ENCODE results near the gene AXDND1.

AXDND1 gene

DNA sequence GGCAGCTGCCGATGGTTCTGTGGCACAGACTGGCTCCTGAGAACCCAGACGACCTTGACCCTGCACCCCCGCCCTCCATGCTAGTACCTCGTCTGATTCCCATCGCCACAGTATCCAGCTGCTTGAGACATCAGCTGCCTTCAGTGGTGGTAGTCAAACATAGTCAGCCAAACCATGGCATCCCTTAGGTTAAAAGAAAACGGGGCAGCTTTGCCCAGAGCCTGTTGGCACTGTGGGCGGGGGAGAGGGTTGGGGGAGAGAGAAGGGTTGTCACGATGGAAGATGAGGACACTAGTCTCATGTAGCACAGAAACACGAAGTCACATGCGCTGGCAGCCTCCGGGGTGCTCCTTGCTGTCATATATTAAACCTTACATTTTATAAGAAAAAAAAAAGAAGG, 224.9 kb downstream of the AXDND1 start:
- Histone ChIP-seq H3K79me1 (ENCODE audit: low read length) (no peaks in the 10 kb centered on the region), H3K4me2 (ENCODE audit: low read length) (no peak overlapping the region), H2BK120ac (ENCODE audit: low read depth, low read length) (no peak overlapping the region), H3K56ac (ENCODE audit: low read length) (no peak overlapping the region), H3K4ac (ENCODE audit: low read depth, low read length) (no peak overlapping the region), H3K18ac (ENCODE audit: low read length) (no peak overlapping the region), H3K27ac (ENCODE audit: low read depth, low read length) (no peak overlapping the region), H3K79me2 (ENCODE audit: control insufficient read depth, insufficient read depth, low read length) (no peaks in the 10 kb centered on the region), H3K23ac (ENCODE audit: low read length) (no peak overlapping the region), H2AK5ac (ENCODE audit: low read length) (no peak overlapping the region), H3K4me3 (ENCODE audit: low read length) (no peak overlapping the region), H4K8ac (ENCODE audit: low read depth, low read length) (no peak overlapping the region), H3K4me1 (ENCODE audit: control insufficient read depth, low read depth, low read length) (no peaks in the 10 kb centered on the region), H2BK5ac (ENCODE audit: low read length) (no peak overlapping the region), H2BK15ac (replicated peaks; ENCODE audit: low read depth) (no peak overlapping the region), H4K5ac (ENCODE audit: low read length) (no peak overlapping the region), H3K27me3 (ENCODE audit: insufficient read depth, low read length, poor library complexity) (no peaks in the 10 kb centered on the region), H3K9ac (ENCODE audit: low read length) (no peak overlapping the region), H3K36me3 (ENCODE audit: control insufficient read depth, insufficient read depth, low read length) (no peaks in the 10 kb centered on the region)
- no CpG with 5 or more reads among the region's 11 CpGs for WGBS (ENCODE audit: extremely low coverage, insufficient coverage, low lambda C conversion rate)
- DNase-seq: no peak

DNA sequence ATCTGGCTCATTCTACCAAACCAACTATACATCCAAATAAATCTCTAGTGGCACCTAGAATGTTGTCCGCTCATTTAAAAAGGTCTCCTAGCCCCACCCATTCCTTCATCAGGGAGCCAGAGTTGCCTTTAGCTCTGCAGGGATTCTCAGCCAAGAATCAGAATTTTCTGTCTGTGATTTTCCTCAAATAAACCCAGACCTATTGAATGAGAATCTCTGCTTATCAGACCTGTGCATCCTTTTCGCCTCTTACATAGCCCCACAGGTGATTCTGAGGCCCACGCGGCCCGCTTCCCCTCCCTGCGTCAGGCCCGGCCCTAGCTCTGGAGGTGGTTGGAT, 225.5 kb downstream of the AXDND1 start:
- no CpG with 5 or more reads among the region's 7 CpGs for WGBS (ENCODE audit: extremely low coverage, insufficient coverage, low lambda C conversion rate)
- Histone ChIP-seq H3K27ac (ENCODE audit: low read depth, low read length) (no peak overlapping the region), H3K56ac (ENCODE audit: low read length) (no peak overlapping the region)

DNA sequence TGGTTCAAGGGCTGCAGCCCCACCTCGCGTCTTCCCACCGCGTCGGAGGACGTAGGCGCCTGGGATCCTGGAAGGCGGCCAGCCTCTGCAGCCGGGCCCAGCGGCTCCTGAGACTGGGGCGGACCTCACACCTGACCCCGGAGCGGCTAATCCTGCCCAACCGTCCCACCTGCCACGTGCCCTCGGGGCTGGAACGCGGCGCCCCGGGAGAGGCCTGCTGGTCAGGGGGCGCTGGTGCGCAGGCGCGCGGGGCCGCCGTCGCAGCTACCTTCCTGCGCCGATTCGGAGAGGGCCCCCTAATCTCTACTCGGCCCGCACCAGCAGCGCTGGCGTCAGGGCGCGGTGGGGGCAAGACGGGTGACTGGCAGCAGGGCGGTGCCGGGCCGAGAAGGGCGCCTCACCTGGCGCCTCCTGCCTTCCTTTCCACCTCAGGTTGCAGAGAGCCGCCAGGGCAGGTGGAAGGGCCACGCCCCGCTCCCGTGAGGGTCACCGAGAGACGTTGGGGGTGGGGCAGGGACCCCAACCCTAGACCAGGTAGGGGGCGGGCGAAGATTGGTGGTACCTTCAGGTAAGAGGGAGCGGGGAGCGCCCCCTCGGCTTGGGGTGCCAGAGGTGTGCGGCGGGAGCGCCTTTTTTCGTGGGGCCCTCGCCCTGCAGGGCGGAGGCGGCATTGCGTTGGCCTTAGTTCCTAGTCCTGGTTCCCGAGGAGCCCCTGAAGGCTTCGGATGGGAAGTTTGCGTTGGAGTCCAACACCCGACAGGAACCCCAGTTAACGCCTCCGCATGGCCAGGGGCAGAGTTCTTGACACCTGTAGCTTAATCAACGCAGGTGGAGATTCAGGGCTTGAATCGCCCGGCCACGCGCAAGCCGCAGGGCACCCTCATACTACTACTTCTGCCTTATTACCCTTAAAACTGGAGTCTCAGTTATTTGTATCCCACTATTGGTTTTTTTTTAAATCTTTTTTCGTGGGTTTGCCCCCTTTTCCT, 226.1 kb downstream of the AXDND1 start, which contains the start of gene TDRD5:
TDRD5 (plus strand) TSS at position 241 of the 989 bp plus-strand sequence. CDS start 784 bp downstream, outside the sequence.
- no CpG with 5 or more reads among the region's 75 CpGs for WGBS (ENCODE audit: extremely low coverage, insufficient coverage, low lambda C conversion rate)
- H3K9ac ChIP-seq (ENCODE audit: low read length): no peak within 1 kb of the TSS
- no peak within 1 kb of the TSS for H3K27ac ChIP-seq (ENCODE audit: low read depth, low read length)
- H3K4me3 ChIP-seq (ENCODE audit: low read length): no peak within 1 kb of the TSS
- H4K5ac ChIP-seq (ENCODE audit: low read length): no peak within 1 kb of the TSS
- H3K4me1 ChIP-seq (ENCODE audit: control insufficient read depth, low read depth, low read length): no peaks in the 10 kb centered on the region
- H3K36me3 ChIP-seq (ENCODE audit: control insufficient read depth, insufficient read depth, low read length): no peaks in the 10 kb centered on the region
- peak; percentile 52 for DNase-seq
- H2AK5ac ChIP-seq (ENCODE audit: low read length): no peak within 1 kb of the TSS
- no peak within 1 kb of the TSS for H3K18ac ChIP-seq (ENCODE audit: low read length)
- no peak within 1 kb of the TSS for H2BK15ac ChIP-seq (replicated peaks; ENCODE audit: low read depth)
- no peak within 1 kb of the TSS for H3K56ac ChIP-seq (ENCODE audit: low read length)
- H2BK5ac ChIP-seq (ENCODE audit: low read length): no peak within 1 kb of the TSS
- no peak within 1 kb of the TSS for H3K4ac ChIP-seq (ENCODE audit: low read depth, low read length)
- H3K79me1 ChIP-seq (ENCODE audit: low read length): no peaks in the 10 kb centered on the region
- no peak within 1 kb of the TSS for H3K23ac ChIP-seq (ENCODE audit: low read length)
- no peak within 1 kb of the TSS for H4K8ac ChIP-seq (ENCODE audit: low read depth, low read length)
- no peak within 1 kb of the TSS for H3K4me2 ChIP-seq (ENCODE audit: low read length)
- no peaks in the 10 kb centered on the region for H3K27me3 ChIP-seq (ENCODE audit: insufficient read depth, low read length, poor library complexity)
- no peak within 1 kb of the TSS for H2BK120ac ChIP-seq (ENCODE audit: low read depth, low read length)
- H3K79me2 ChIP-seq (ENCODE audit: control insufficient read depth, insufficient read depth, low read length): no peaks in the 10 kb centered on the region

More for the DNA sequence above, 225.5 kb downstream of the AXDND1 start:
- no peak overlapping the region for H3K4me2 ChIP-seq (ENCODE audit: low read length)
- H3K36me3 ChIP-seq (ENCODE audit: control insufficient read depth, insufficient read depth, low read length): no peaks in the 10 kb centered on the region
- H3K79me1 ChIP-seq (ENCODE audit: low read length): no peaks in the 10 kb centered on the region
- no peak for DNase-seq
- H4K8ac ChIP-seq (ENCODE audit: low read depth, low read length): no peak overlapping the region
- H2BK120ac ChIP-seq (ENCODE audit: low read depth, low read length): no peak overlapping the region
- H2BK15ac ChIP-seq (replicated peaks; ENCODE audit: low read depth): no peak overlapping the region
- H3K18ac ChIP-seq (ENCODE audit: low read length): no peak overlapping the region
- H2BK5ac ChIP-seq (ENCODE audit: low read length): no peak overlapping the region
- H3K4me1 ChIP-seq (ENCODE audit: control insufficient read depth, low read depth, low read length): no peaks in the 10 kb centered on the region
- H3K4me3 ChIP-seq (ENCODE audit: low read length): no peak overlapping the region
- H3K9ac ChIP-seq (ENCODE audit: low read length): no peak overlapping the region
- H3K27me3 ChIP-seq (ENCODE audit: insufficient read depth, low read length, poor library complexity): no peaks in the 10 kb centered on the region
- H4K5ac ChIP-seq (ENCODE audit: low read length): no peak overlapping the region
- H3K4ac ChIP-seq (ENCODE audit: low read depth, low read length): no peak overlapping the region
- H3K79me2 ChIP-seq (ENCODE audit: control insufficient read depth, insufficient read depth, low read length): no peaks in the 10 kb centered on the region
- no peak overlapping the region for H3K23ac ChIP-seq (ENCODE audit: low read length)
- H2AK5ac ChIP-seq (ENCODE audit: low read length): no peak overlapping the region

DNA sequence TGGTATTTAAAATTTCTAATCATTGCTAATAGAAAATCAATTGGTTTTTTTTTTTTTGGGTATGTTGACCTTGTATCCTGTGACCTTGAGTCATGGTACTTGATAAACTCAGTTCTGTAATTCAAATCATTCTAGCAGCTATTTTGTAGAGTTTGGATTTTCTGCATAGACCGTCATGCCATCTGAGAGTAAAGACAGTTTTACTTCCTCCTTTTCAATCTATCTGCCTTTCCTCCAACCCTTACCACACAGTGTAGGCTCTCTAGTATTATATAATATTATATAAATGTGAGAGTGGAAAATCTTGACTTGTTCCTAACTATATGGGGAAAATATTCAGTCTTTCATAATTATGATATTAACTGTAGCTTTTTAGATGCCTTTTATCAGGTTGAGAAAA, 232.9 kb downstream of the AXDND1 start:
- Histone ChIP-seq H3K79me2 (ENCODE audit: control insufficient read depth, insufficient read depth, low read length) (no peaks in the 10 kb centered on the region), H3K36me3 (ENCODE audit: control insufficient read depth, insufficient read depth, low read length) (no peaks in the 10 kb centered on the region), H3K4me2 (ENCODE audit: low read length) (no peak overlapping the region), H3K4me1 (ENCODE audit: control insufficient read depth, low read depth, low read length) (no peaks in the 10 kb centered on the region), H3K4me3 (ENCODE audit: low read length) (no peak overlapping the region), H3K79me1 (ENCODE audit: low read length) (no peaks in the 10 kb centered on the region), H3K23ac (ENCODE audit: low read length) (no peak overlapping the region), H3K4ac (ENCODE audit: low read depth, low read length) (no peak overlapping the region), H2BK5ac (ENCODE audit: low read length) (no peak overlapping the region), H3K27ac (ENCODE audit: low read depth, low read length) (no peak overlapping the region), H4K8ac (ENCODE audit: low read depth, low read length) (no peak overlapping the region), H3K56ac (ENCODE audit: low read length) (no peak overlapping the region), H3K27me3 (ENCODE audit: insufficient read depth, low read length, poor library complexity) (no peaks in the 10 kb centered on the region), H3K9ac (ENCODE audit: low read length) (no peak overlapping the region), H4K5ac (ENCODE audit: low read length) (no peak overlapping the region), H2BK15ac (replicated peaks; ENCODE audit: low read depth) (no peak overlapping the region), H3K18ac (ENCODE audit: low read length) (no peak overlapping the region), H2BK120ac (ENCODE audit: low read depth, low read length) (no peak overlapping the region), H2AK5ac (ENCODE audit: low read length) (no peak overlapping the region)
- no peak for DNase-seq
- WGBS (ENCODE audit: extremely low coverage, insufficient coverage, low lambda C conversion rate): no CpG with 5 or more reads among the region's 1 CpG

DNA sequence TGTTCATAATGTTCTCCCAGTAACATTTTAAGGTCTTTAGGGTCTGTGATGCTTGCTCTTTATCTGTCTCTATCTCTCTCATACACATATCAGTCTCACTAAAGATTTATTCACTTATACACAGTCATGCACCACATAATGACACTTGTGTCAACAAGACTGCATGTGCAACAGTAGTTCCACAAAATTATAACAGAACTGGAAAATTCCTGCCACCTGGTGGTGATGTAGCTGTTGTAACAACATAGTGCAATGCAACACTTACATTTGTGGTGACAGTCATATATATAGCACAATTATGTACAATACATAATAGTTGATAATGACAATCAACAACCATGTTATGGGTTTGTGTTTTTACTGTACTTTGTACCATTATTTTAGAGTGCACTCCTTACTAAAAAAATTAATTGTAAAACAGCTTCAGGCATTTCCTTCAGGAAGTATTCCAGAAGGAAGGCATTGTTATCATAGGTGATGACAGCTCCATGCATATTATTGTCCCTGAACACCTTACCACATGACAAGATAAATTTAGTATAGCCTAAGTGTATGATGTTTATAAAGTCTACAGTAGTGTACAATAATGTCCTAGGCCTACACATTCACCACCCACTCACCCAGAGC, 234.0 kb downstream of the AXDND1 start:
- Histone ChIP-seq H3K36me3 (ENCODE audit: control insufficient read depth, insufficient read depth, low read length) (no peaks in the 10 kb centered on the region), H3K23ac (ENCODE audit: low read length) (no peak overlapping the region), H2BK15ac (replicated peaks; ENCODE audit: low read depth) (no peak overlapping the region), H3K27ac (ENCODE audit: low read depth, low read length) (no peak overlapping the region), H3K9ac (ENCODE audit: low read length) (no peak overlapping the region), H3K4me3 (ENCODE audit: low read length) (no peak overlapping the region), H3K4ac (ENCODE audit: low read depth, low read length) (no peak overlapping the region), H2BK5ac (ENCODE audit: low read length) (no peak overlapping the region), H2AK5ac (ENCODE audit: low read length) (no peak overlapping the region), H3K4me1 (ENCODE audit: control insufficient read depth, low read depth, low read length) (no peaks in the 10 kb centered on the region), H3K4me2 (ENCODE audit: low read length) (no peak overlapping the region), H2BK120ac (ENCODE audit: low read depth, low read length) (no peak overlapping the region), H3K27me3 (ENCODE audit: insufficient read depth, low read length, poor library complexity) (no peaks in the 10 kb centered on the region), H3K79me2 (ENCODE audit: control insufficient read depth, insufficient read depth, low read length) (no peaks in the 10 kb centered on the region), H3K56ac (ENCODE audit: low read length) (no peak overlapping the region), H4K8ac (ENCODE audit: low read depth, low read length) (no peak overlapping the region), H3K18ac (ENCODE audit: low read length) (no peak overlapping the region), H4K5ac (ENCODE audit: low read length) (no peak overlapping the region), H3K79me1 (ENCODE audit: low read length) (no peaks in the 10 kb centered on the region)
- no peak for DNase-seq

Data from mesendoderm (in vitro differentiated cells).